T-helper 9 cell (primary cell): Measurements from ENCODE around the gene PSAT1.

Experiments used
- DNase-seq: peaks from one replicate; pipeline ENCODE4 v3.0.0-alpha.2; 2020

The PSAT1 gene

GRCh38 chr9:78368236-78368635 lies 71.3 kb downstream of the PSAT1 start:
- DNase-seq = no peak

GRCh38 chr9:78369639-78370219 lies 72.8 kb downstream of the PSAT1 start:
- peak; percentile 38 for DNase-seq

- no peak for DNase-seq
Observed at GRCh38 chr9:78370991-78371390, 74.1 kb downstream of the PSAT1 start.

GRCh38 chr9:78371981-78372380 lies 75.1 kb downstream of the PSAT1 start:
- no peak for DNase-seq
